NCI-H748 (cell line): ENCODE data around the gene ARHGAP6.
"Not testable (repeated sequence)": the region's sequence is repeated elsewhere in the genome, so short reads cannot be mapped to it uniquely, and the experiment has no call there.

Experiments
- DNase-seq: peaks from one replicate; lab custom pipeline; 2025; ENCODE audit not compliant: unreplicated experiment; lab: John Stamatoyannopoulos, UW

Gene ARHGAP6

GRCh38 chrX:11531226-11531625 is 134.5 kb downstream of the ARHGAP6 start:
- peak; percentile 21 for DNase-seq

DNA sequence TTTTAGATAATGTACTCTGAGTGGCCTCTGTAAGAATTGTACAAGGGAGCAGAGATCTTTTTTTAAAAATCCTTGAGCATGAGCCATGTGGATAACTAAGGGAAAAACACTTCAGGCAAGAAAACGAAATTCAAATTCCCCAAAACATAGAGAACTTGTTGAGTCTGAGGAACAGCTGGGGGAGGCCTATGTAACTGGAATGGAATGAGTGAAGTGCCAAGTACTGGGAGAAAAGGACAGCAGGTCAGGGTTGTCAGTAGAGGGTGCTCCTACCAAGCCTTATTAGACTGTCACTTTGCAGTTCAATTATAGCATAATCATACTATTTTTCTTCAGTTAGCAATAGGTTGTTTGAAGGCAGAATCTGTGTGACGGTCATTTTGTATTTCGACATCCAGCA is 135.1 kb downstream of the ARHGAP6 start:
- no peak for DNase-seq

- no peak for DNase-seq
Observed at GRCh38 chrX:11528623-11529022, 137.1 kb downstream of the ARHGAP6 start.

DNA sequence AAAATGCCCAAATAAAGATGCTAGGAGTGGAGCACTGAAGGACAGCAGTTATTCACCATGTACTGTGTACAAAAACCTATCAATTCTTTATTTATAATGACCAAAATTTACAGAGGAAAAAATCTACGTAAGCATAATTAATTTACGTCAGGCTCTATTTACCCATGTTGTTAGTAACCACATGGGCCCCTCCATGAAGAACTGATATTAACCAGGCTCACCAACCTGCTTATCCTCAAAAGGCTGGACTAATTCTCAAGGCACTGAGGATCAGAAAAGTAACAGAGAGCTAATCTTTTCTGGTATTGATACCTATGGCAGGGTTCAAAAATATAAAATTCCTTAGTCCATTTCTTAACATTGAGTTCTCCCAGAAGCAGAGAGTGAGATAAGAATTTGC is 140.0 kb downstream of the ARHGAP6 start:
- no peak for DNase-seq

DNA sequence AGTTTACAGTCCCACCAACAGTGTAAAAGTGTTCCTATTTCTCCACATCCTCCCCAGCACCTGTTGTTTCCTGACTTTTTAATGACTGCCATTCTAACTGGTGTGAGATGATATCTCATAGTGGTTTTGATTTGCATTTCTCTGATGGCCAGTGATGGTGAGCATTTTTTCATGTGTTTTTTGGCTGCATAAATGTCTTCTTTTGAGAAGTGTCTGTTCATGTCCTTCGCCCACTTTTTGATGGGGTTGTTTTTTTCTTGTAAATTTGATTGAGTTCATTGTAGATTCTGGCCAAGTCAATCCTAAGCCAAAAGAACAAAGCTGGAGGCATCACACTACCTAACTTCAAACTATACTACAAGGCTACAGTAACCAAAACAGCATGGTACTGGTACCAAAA is 146.5 kb downstream of the ARHGAP6 start:
- not testable (repeated sequence) for DNase-seq

DNA sequence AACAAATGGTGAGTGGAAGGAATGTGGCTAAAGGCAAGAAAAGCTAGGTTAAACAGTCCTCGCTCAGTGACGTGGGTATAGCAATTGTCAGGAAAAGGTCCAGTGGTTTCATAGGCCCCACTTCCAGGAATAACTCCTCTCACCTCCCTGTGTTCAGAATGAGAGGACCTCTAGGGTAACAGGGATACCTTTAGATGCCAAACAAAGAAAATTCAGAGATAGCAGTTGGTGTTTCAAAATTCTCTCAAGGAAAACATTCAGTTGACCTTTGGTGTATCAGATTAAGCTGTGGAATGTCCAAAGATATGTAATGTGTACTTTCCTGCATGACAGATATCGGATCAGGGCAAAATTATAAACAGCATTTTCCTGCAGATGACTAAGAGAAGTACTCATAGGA is 155.9 kb downstream of the ARHGAP6 start:
- no peak for DNase-seq

GRCh38 chrX:11504234-11504633 is 161.5 kb downstream of the ARHGAP6 start:
- DNase-seq = no peak

GRCh38 chrX:11499076-11500044 is 166.4 kb downstream of the ARHGAP6 start:
- DNase-seq = no peak

DNA sequence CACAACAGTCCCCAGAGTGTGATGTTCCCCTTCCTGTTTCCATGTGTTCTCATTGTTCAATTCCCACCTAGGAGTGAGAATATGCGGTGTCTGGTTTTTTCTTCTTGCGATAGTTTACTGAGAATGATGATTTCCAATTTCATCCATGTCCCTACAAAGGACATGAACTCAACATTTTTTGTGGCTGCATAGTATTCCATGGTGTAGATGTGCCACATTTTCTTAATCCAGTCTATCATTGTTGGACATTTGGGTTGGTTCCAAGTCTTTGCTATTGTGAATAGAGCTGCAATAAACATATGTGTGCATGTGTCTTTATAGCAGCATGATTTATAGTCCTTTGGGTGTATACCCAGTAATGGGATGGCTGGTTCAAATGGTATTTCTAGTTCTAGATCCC is 174.3 kb downstream of the ARHGAP6 start:
- DNase-seq = not testable (repeated sequence)

- no peak for DNase-seq
Observed at GRCh38 chrX:11484290-11484689, 181.4 kb downstream of the ARHGAP6 start.

- DNase-seq = no peak
Observed at GRCh38 chrX:11481035-11481434, 184.7 kb downstream of the ARHGAP6 start.

- DNase-seq = peak; percentile 73
Observed at GRCh38 chrX:11480626-11481025, 185.1 kb downstream of the ARHGAP6 start.

GRCh38 chrX:11478911-11479310 is 186.8 kb downstream of the ARHGAP6 start:
- no peak for DNase-seq

- no peak for DNase-seq
Observed at GRCh38 chrX:11478026-11478425, 187.7 kb downstream of the ARHGAP6 start.

DNA sequence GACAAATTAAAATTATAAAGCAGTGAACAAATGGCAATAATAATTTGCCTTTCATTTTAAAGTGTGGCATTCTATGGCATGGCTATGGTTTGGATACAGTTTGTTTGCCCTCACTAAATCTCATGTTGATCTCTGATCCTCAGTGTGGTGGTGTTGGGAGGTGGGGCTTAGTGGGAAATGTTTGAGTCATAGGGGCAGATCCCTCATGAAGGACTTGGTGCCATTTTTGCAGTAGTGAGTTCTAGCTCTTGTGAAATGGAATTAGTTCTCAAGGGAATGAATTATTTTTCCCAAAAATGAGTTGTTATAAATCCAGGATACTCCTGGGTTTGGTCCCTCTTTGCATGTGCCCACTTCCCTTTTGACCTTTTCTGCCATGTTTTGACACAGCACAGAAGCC is 191.1 kb downstream of the ARHGAP6 start:
- no peak for DNase-seq

DNA sequence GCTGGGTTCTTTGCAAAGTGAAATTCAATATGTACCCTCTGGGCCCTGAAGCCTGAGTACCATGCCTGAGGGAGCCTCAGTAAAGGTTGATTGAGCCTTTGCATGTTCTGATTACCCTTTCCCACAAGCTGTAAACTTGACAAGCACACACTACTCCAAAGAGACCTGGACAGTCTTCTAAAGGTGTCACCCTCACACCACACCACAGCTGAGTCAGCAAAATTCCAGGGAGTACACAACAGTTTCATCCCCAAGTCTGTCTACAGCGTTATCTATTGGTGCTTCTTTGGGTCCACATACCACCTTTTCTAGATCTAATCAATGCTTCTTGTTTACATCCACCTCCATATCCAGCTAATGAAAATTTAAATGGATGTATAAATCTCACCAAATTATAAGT is 191.7 kb downstream of the ARHGAP6 start:
- no peak for DNase-seq

- no peak for DNase-seq
Observed at GRCh38 chrX:11472879-11473278, 192.8 kb downstream of the ARHGAP6 start.

DNA sequence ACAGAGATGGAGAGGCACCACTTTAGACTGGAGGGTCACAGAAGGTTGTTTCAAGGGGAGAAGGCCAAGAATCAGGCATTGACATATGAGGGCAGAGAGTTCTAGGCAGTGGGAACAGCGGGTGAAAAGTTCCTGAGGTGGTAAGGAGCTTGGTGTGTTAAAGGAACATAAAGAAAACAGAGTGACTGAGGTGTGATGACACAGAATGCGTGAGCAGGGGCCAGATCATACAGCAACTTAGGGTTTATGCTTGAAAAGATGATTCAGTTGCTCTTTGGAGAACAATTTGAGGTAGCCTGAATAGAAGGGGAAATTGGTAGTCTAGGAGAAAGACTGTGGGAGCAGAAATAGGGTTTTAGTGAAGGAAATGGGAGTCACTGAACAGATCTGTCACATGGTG is 193.3 kb downstream of the ARHGAP6 start:
- DNase-seq = no peak

- no peak for DNase-seq
Observed at GRCh38 chrX:11470250-11470974, 195.3 kb downstream of the ARHGAP6 start.

DNA sequence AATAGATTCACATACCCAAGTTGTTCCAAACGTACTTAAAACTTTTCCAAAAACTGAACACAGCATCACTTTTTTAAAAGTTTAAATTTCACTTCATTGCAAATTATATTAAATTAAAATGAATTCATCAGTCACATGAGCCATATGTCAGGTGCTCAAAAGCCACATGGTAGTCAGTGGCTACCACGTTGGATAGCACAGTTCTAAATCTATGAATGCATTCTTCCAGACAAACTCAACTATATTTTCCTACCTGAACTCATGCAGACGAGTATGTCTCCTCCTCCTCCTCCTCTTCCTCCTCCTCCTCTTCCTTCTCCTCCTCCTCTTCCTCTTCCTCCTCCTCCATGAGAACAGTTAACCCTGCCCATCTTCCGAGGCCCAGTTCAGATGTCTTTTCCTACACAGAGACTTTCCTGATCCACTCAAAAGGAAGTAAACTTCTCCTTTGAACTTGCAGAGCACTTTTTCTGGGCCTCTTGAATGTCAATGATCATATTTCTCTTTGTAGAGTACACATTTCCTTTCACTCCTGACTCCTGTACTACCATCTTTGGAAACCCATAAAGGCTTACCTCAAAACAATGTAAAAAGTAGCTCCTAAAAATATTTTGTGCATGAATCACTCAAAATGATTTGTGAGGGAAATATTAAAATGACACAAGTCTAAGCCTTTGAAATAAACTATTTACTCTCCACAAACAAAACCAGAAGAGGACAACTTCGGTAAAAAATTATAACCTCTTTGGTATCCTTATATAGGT is 199.9 kb downstream of the ARHGAP6 start:
- no peak for DNase-seq

DNA sequence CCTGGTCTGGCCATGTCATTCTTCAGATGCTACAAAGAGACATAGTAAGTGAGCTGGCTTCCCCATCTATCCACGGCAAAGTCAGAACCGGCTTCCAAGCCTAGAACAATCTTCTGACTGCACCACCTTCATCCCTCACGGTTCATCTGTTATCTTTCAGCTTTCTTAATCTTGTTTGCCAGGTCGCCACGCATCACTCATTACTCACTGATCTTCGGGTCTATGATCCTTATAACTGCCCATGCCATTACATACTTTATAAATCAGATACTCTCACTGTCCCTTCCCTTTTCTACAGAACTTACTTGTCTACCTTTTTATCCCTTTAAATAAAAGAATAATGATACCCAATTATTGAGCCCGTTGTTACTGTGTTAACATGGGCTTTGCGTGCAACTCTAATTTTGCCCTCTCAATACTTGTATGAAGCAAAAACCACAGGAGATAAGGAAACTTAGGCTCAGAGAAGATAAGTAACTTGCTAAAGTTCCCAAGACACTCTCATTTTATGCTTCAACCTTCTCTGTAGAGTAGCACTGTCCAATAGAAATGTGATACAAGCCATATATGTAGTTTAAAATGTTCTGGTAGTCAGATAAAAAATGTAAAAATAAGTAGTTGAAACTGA is 200.8 kb downstream of the ARHGAP6 start:
- no peak for DNase-seq
